Transverse colon (tissue), 4 donors: ENCODE results near the gene LGALS4. TPM values are rescaled to one million over a fixed set of nuclear protein-coding genes. Genes with fewer than 3 reads are reported as not detected.

Experiments
- DNase-seq: peaks from one replicate; pipeline ENCODE4 v3.0.0-alpha.2; 2019
- H3K27ac ChIP-seq, 4 donors: fragments of 200-600 bp; sonication (generic); 2 replicates each; pipeline ENCODE4 v1.5.1; 2016 to 2018; ENCODE audit warnings: inconsistent platforms in 4 of 4
- H3K27me3 ChIP-seq: fragments of 200-600 bp; sonication (generic); 2 replicates; pipeline ENCODE4 v1.5.1; 2017; ENCODE audit warnings: inconsistent platforms
- H3K36me3 ChIP-seq, 4 donors: fragments of 200-600 bp; sonication (generic); 2 replicates each; pipeline ENCODE4 v1.5.1; 2017 to 2019; ENCODE audit warnings: inconsistent platforms in 4 of 4
- H3K4me1 ChIP-seq, 4 donors: fragments of 200-600 bp; sonication (generic); 2 replicates each; pipeline ENCODE4 v1.5.1; 2017 to 2020; ENCODE audit warnings: inconsistent platforms in 4 of 4
- H3K4me3 ChIP-seq, 4 donors: fragments of 200-600 bp; sonication (generic); 1 replicate in 1 of 4; 2 replicates in 3 of 4; pipeline versions ENCODE4 v1.5.1 to v1.6.1; 2017 to 2019; ENCODE audit warnings: inconsistent platforms in 4 of 4
- H3K9me3 ChIP-seq, 2 donors: fragments of 200-600 bp; sonication (generic); 2 replicates each; pipeline ENCODE4 v1.5.1; 2017 to 2019; ENCODE audit warnings: inconsistent platforms in 2 of 2
- CTCF ChIP-seq, 5 experiments: fragments of 200-600 bp in 3 of 5; fragments of 450-650 bp in 2 of 5; sonication (generic) in 3 of 5; IDR thresholded peaks; 1 replicate in 2 of 5; 2 replicates in 3 of 5; pipeline ENCODE4 v1.5.1; 2016 to 2017; ENCODE audit warnings: antibody characterized with exemption in 5 of 5, inconsistent platforms in 3 of 5, mild to moderate bottlenecking in 2 of 5, moderate library complexity in 1 of 5
- EP300 ChIP-seq: sonication (generic); formaldehyde crosslinking; IDR thresholded peaks from one replicate; pipeline ENCODE4 v1.6.1; 2017; ENCODE audit warnings: antibody characterized with exemption, low read depth
- POLR2A ChIP-seq: fragments of 450-650 bp; IDR thresholded peaks from one replicate; pipeline ENCODE4 v1.6.1; 2016; ENCODE audit warnings: antibody characterized with exemption, mild to moderate bottlenecking, moderate library complexity
- POLR2AphosphoS5 ChIP-seq, 3 donors: sonication (generic); formaldehyde crosslinking; IDR thresholded peaks; one replicate each; pipeline ENCODE4 v1.6.1; 2016; ENCODE audit warnings: antibody characterized with exemption in 3 of 3
- WGBS, 2 donors: methylation state at CpG; one replicate each; pipeline ENCODE4 v1.1.5; 2018; ENCODE audit warnings: low coverage in 1 of 2; 5-methylcytosine and 5-hydroxymethylcytosine counted together
- in situ Hi-C, 4 donors: fragments of 200-750 bp; cut with MboI; loops; one replicate each; pipeline versions ENCODE4 v1.15.0 to v1.15.1; 2017; ENCODE audit warnings: low sequenced_read_pairs in 3 of 4, low pct_ligation_motif_present in 1 of 4, low pct_unique_long_range_greater_than_20kb in 1 of 4
- intact Hi-C: fragments of 100-400 bp; cut with DNase I; formaldehyde crosslinking; loops from one replicate; pipeline ENCODE4 v1.15.1; 2023; ENCODE audit warnings: low total_unique reads
- total RNA-seq, 4 donors: library from RNA; depleted of rRNA; stranded (reverse); fragments of >200 nt; gene quantifications; one replicate each; pipeline ENCODE4 v1.1.0, GENCODE V29; 2016

Gene LGALS4
- total RNA-seq, 4 donors from 2014 or later = 1,815 to 4,845 (median 3,695) TPM

GRCh38 chr19:38844093-38844686 is 31.4 kb upstream of the LGALS4 start:
- 84 to 87% methylated on average over 10 to 11 of the region's 11 CpGs for WGBS, 2 donors
- in situ Hi-C loops (no loop called here), intact Hi-C loops (no loop called here)
- no peak for DNase-seq
- Histone ChIP-seq H3K9me3 (no peaks in the 10 kb centered on the region), H3K4me1 (peaks cover 15 to 42% (median 25%) of the 10 kb centered on the region in 4 donors), H3K4me3 (no peak overlapping the region), H3K27ac (peak overlapping the region in 1 of 4 donors; percentile 47), H3K36me3 (peaks cover 0 to 84% (median 44%) of the 10 kb centered on the region in 4 donors), H3K27me3 (no peaks in the 10 kb centered on the region)
- TF ChIP-seq POLR2A (no peak), CTCF (IDR thresholded peaks at IDR 0.05) (no peak), POLR2AphosphoS5 (IDR thresholded peaks at IDR 0.05) (no peak), EP300 (no peak)

DNA sequence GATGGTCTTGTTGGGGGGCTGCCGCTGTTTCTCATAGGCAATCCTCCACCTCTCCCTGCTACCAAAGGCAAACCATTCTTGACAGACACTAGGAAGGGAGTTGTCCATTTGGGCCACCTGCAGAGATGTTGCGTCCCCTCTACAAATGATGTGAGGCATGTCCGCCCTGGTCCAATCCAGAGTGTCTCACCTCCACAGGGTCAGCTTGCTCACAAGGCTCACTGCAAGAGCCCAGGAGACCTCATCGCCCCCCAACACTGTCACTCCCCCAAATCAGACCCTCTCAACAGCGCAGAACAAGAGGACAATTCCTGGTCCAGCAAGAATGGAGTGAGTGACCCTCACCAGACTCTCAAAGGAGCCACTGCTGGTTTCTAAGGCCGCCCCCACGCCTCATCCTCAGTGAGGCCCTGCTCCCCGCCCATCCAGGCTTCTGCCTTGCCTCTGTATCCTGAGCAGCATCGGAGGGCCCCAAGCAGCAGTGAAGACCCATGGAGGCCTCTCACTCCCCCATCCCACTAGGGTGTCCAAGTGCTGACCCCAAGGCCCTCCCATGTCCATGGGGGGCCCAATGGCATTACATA is 30.5 kb upstream of the LGALS4 start:
- intact Hi-C loops (no loop called here), in situ Hi-C loops (no loop called here)
- Histone ChIP-seq H3K4me1 (peaks cover 9 to 34% (median 20%) of the 10 kb centered on the region in 4 donors), H3K27me3 (no peaks in the 10 kb centered on the region), H3K27ac (peak overlapping the region in 3 of 4 donors; percentile 5 to 47 (median 12)), H3K4me3 (no peak overlapping the region), H3K36me3 (peaks cover 0 to 93% (median 49%) of the 10 kb centered on the region in 4 donors), H3K9me3 (no peaks in the 10 kb centered on the region)
- 95% methylated on average over 9 of the region's 9 CpGs; no CpG with 5 or more reads in 1 of the 2 donors for WGBS, 2 donors
- TF ChIP-seq POLR2A = no peak
- TF ChIP-seq CTCF (IDR thresholded peaks at IDR 0.05) = no peak
- TF ChIP-seq EP300 = no peak
- no peak for TF ChIP-seq POLR2AphosphoS5 (IDR thresholded peaks at IDR 0.05)
- no peak for DNase-seq

DNA sequence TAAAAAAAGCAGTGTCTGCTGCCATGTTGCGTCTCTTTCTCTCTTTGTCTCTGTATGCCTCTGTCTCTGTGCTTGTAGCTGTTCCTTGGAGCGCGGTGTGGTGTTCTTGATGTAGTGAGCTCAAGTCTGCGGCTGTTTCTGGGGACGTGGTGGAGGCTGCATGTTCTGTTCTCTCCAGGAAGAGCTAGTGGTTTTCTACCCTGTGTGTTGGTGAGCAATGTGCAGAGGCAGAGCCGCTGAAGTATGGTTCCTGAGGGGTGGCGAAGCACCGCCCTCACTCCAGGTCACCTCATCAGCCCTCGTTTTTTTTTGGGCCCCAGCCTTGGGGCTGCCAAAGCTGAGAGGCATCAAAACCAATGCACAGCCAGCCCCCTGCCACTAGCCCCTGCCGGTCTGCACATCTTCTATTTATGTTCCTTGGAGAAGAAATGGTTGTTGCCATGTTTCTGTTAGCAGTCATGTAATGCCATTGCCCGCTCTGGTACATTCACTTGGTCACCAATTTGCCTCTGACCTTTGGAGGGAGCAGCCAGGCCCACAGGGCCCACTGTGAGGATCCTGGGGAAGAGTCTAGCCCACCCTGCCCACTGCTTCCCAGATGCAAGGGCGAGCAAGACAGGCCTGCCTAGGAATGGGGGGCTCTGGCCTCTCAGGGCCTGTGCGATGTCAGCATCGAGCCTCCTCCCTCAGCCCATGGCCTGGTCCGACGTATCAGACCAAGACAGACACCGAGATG is 29.9 kb upstream of the LGALS4 start:
- 83% methylated on average over 4 to 17 of the region's 17 CpGs for WGBS, 2 donors
- Histone ChIP-seq H3K4me3 (no peak overlapping the region), H3K9me3 (no peaks in the 10 kb centered on the region), H3K27me3 (no peaks in the 10 kb centered on the region), H3K4me1 (peaks cover 3 to 27% (median 15%) of the 10 kb centered on the region in 4 donors), H3K36me3 (peaks cover 0 to 98% (median 52%) of the 10 kb centered on the region in 4 donors), H3K27ac (peak overlapping the region in 3 of 4 donors; percentile 22 to 47 (median 34))
- TF ChIP-seq POLR2AphosphoS5 (IDR thresholded peaks at IDR 0.05) (peak in 1 of 3 donors; percentile 34), EP300 (no peak), POLR2A (no peak), CTCF (IDR thresholded peaks at IDR 0.05) (no peak)
- DNase-seq = peak; percentile 60
- in situ Hi-C loops (no loop called here), intact Hi-C loops (no loop called here)

- H3K27ac ChIP-seq = peak overlapping the region; percentile 22 to 36 (median 30)
Observed at GRCh38 chr19:38841787-38842438, 29.2 kb upstream of the LGALS4 start.

More at GRCh38 chr19:38841787-38842438, 29.2 kb upstream of the LGALS4 start:
- H3K9me3 ChIP-seq = no peaks in the 10 kb centered on the region
- no peaks in the 10 kb centered on the region for H3K27me3 ChIP-seq
- no peak overlapping the region for H3K4me3 ChIP-seq
- in situ Hi-C loops (no loop called here), intact Hi-C loops (no loop called here)
- WGBS, 2 donors = 89 to 90% methylated on average over 8 to 19 of the region's 19 CpGs
- peaks cover 0 to 20% (median 8%) of the 10 kb centered on the region in 4 donors for H3K4me1 ChIP-seq
- H3K36me3 ChIP-seq = peaks cover 0 to 100% (median 53%) of the 10 kb centered on the region in 4 donors
- TF ChIP-seq CTCF (IDR thresholded peaks at IDR 0.05) (no peak), EP300 (no peak), POLR2AphosphoS5 (IDR thresholded peaks at IDR 0.05) (peak in 2 of 3 donors; percentile 16 to 32), POLR2A (peak; percentile 39)
- DNase-seq = no peak
